B cell (primary cell): ENCODE measurements around the gene IRAK1.

Experiments used
- CTCF ChIP-seq: fragments of 200-600 bp; IDR thresholded peaks from one replicate; pipeline ENCODE4 v1.8.0; 2022; ENCODE audit warnings: antibody characterized with exemption, mild to moderate bottlenecking
- EZH2 ChIP-seq: IDR thresholded peaks from 2 replicates; pipeline ENCODE4 v1.6.1; 2012; ENCODE audit warnings: borderline replicate concordance, low read depth, mild to moderate bottlenecking, moderate library complexity, low read length; ENCODE audit not compliant: insufficient read depth, poor library complexity, severe bottlenecking

DNA sequence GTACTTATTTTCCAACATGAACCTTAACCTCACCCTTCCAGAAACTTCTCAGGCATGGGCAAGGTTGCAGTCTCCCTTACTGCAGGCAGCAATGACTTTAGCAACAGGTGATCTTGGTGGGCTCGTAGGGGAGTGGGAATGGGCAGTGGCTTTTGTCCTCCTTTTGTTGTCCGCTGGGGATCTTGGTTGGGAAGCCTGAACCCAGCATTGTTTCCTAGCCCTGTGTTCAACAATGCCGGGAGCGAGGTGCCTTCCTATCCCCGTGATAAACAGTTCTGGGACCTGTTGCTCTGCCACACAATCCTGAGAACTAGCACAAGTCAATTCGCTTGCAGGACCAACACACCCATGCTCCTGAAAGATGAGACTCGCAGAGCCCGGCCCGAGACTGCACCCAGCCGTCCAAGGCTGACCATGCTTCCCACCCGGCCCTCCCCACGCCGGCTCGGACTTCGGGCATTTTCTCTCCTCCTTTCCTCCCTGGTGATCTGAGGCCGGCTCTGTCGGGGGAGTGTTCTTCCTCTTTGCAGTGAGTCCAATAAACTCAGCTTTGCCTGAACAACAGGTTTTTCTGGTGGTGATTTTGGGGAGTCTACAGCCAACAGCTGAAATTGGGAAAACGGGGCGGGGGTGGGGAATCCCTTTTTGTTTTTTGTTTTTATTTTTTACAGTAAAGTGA, 20.2 kb downstream of the IRAK1 start:
- TF ChIP-seq CTCF = no peak
- no peak for TF ChIP-seq EZH2
